HCT116 (cell line): Measurements from ENCODE around the gene TMEM14A. TPM values are rescaled to one million over a fixed set of nuclear protein-coding genes. Genes with fewer than 3 reads are reported as not detected.

ENCODE experiments used
- ATAC-seq: fragments of 200-7000 bp; cut with Tn5 transposase; 2 replicates; pipeline ENCODE4 v1.9.1; 2020; ENCODE audit warnings: mild to moderate bottlenecking, moderate library complexity
- BruUV-seq: library from RNA; stranded (reverse); fragments of 400-500 nt; replicated peaks from 2 replicates; lab custom pipeline; 2021; lab: Mats Ljungman, UMichigan
- CTCF ChIA-PET: fragments of 300-600 bp; sonication (Branson Sonifier 250); formaldehyde crosslinking; loops from one replicate; lab custom pipeline; 2021; ENCODE audit warnings: antibody characterized with exemption; lab: Charles Lee
- POLR2A ChIA-PET: fragments of 300-600, 350-600 bp; sonication (Branson Sonifier 250); formaldehyde crosslinking; loops from one replicate; lab custom pipeline; 2021; ENCODE audit warnings: antibody characterized with exemption; lab: Charles Lee
- RAD21 ChIA-PET, 2 experiments: fragments of 300-600 bp; sonication (Branson Sonifier 250); formaldehyde crosslinking; loops; one replicate each; lab custom pipeline; 2023; ENCODE audit warnings: low total read pairs in 2 of 2; ENCODE audit not compliant: uncharacterized antibody in 2 of 2, unreplicated experiment in 2 of 2, low non-redundant PET in 1 of 2; lab: Charles Lee
- DNase-seq: peaks from one replicate; pipeline ENCODE4 v3.0.0-alpha.2; 2010; ENCODE audit warnings: low read depth, low spot score
- H2AFZ ChIP-seq: fragments of 200-600 bp; shearing (Covaris generic), sonication (generic); 2 replicates; pipeline ENCODE4 v1.6.1; 2017; ENCODE audit warnings: low read depth, mixed run types, mixed read lengths, antibody characterized with exemption, low read length; ENCODE audit not compliant: poor library complexity, severe bottlenecking
- H3K27ac ChIP-seq: 2 replicates; pipeline ENCODE4 v1.5.1; 2012; ENCODE audit warnings: low read depth, low read length
- H3K27me3 ChIP-seq: fragments of 200-600 bp; sonication (generic); 2 replicates; pipeline ENCODE4 v1.6.1; 2016; ENCODE audit warnings: mixed run types, low read length, mixed read lengths; ENCODE audit not compliant: insufficient read depth
- H3K36me3 ChIP-seq, 2 experiments: fragments of 200-500 bp in 1 of 2; fragments of 200-600 bp in 1 of 2; sonication (Bioruptor generic) in 1 of 2; sonication (generic) in 1 of 2; 2 replicates each; pipeline versions ENCODE4 v1.5.1 to v1.6.1; 2014 to 2016; ENCODE audit warnings: low read length in 2 of 2, inconsistent platforms in 1 of 2, mixed read lengths in 1 of 2, mixed run types in 1 of 2; ENCODE audit not compliant: insufficient read depth in 2 of 2, control insufficient read depth in 1 of 2
- H3K4me1 ChIP-seq, 2 experiments: fragments of 200-600 bp in 1 of 2; sonication (generic) in 1 of 2; 2 replicates each; pipeline versions ENCODE4 v1.5.1 to v1.6.1; 2012 to 2017; ENCODE audit warnings: low read length in 2 of 2, inconsistent platforms in 1 of 2, mild to moderate bottlenecking in 1 of 2, mixed read lengths in 1 of 2, mixed run types in 1 of 2, moderate library complexity in 1 of 2; ENCODE audit not compliant: insufficient read depth in 2 of 2, control insufficient read depth in 1 of 2
- H3K4me2 ChIP-seq: fragments of 200-600 bp; sonication (generic); 2 replicates; pipeline ENCODE4 v1.6.1; 2017; ENCODE audit warnings: mixed run types, low read length, mixed read lengths
- H3K4me3 ChIP-seq, 2 experiments: fragments of 200-600 bp in 1 of 2; sonication (generic) in 1 of 2; replicated peaks in 1 of 2; 2 replicates each; pipeline ENCODE4 v1.5.1; 2011 to 2016; ENCODE audit warnings: low read length in 2 of 2, control low read depth in 1 of 2, low read depth in 1 of 2, mild to moderate bottlenecking in 1 of 2, mixed read lengths in 1 of 2, mixed run types in 1 of 2
- H3K79me2 ChIP-seq: fragments of 200-600 bp; sonication (generic); 2 replicates; pipeline ENCODE4 v1.6.1; 2017; ENCODE audit warnings: mild to moderate bottlenecking, mixed run types, low read length, moderate library complexity, mixed read lengths; ENCODE audit not compliant: insufficient read depth
- H3K9ac ChIP-seq: fragments of 200-600 bp; sonication (generic); 2 replicates; pipeline ENCODE4 v1.6.1; 2016; ENCODE audit warnings: low read length, mixed read lengths
- H3K9me2 ChIP-seq: fragments of 200-600 bp; sonication (generic), shearing (Covaris generic); 2 replicates; pipeline ENCODE4 v1.6.1; 2017; ENCODE audit warnings: mixed run types, mild to moderate bottlenecking, moderate library complexity; ENCODE audit not compliant: insufficient read depth
- H3K9me3 ChIP-seq, 2 experiments: fragments of 200-500 bp in 1 of 2; fragments of 200-600 bp in 1 of 2; sonication (Bioruptor generic) in 1 of 2; sonication (generic) in 1 of 2; 2 replicates each; pipeline ENCODE4 v1.6.1; 2014 to 2017; ENCODE audit warnings: low read length in 2 of 2, mixed read lengths in 2 of 2, inconsistent platforms in 1 of 2, low read depth in 1 of 2, mild to moderate bottlenecking in 1 of 2, mixed run types in 1 of 2, moderate library complexity in 1 of 2; ENCODE audit not compliant: control insufficient read depth in 1 of 2, insufficient read depth in 1 of 2
- H4K20me1 ChIP-seq: fragments of 200-600 bp; sonication (generic), shearing (Covaris generic); 2 replicates; pipeline ENCODE4 v1.6.1; 2017; ENCODE audit warnings: mixed run types, mild to moderate bottlenecking, moderate library complexity; ENCODE audit not compliant: insufficient read depth
- ATF3 ChIP-seq: IDR thresholded peaks from 2 replicates; pipeline ENCODE4 v1.6.1; 2012
- CBX3 ChIP-seq: IDR thresholded peaks from 2 replicates; pipeline ENCODE4 v1.6.1; 2012; ENCODE audit warnings: low read depth
- CEBPB ChIP-seq: IDR thresholded peaks from 2 replicates; pipeline ENCODE4 v1.6.1; 2012; ENCODE audit warnings: low read depth
- CTCF ChIP-seq, 3 experiments: fragments of 200-600 bp in 1 of 3; sonication (generic) in 1 of 3; IDR thresholded peaks in 2 of 3; conservative IDR thresholded peaks in 1 of 3; 2 replicates each; pipeline ENCODE4 v1.5.1; 2012 to 2017; ENCODE audit warnings: low read depth in 2 of 3, low read length in 2 of 3, antibody characterized with exemption in 1 of 3, borderline replicate concordance in 1 of 3, control low read depth in 1 of 3, mild to moderate bottlenecking in 1 of 3, mixed read lengths in 1 of 3, mixed run types in 1 of 3, moderate library complexity in 1 of 3; ENCODE audit not compliant: insufficient read depth in 1 of 3
- EGR1 ChIP-seq: IDR thresholded peaks from 2 replicates; pipeline ENCODE4 v1.6.1; 2012; ENCODE audit warnings: low read depth
- EZH2phosphoT487 ChIP-seq: fragments of 200-600 bp; IDR thresholded peaks from 2 replicates; pipeline ENCODE4 v1.6.1; 2018; ENCODE audit warnings: antibody characterized with exemption, borderline replicate concordance
- FOSL1 ChIP-seq: IDR thresholded peaks from 2 replicates; pipeline ENCODE4 v1.6.1; 2012; ENCODE audit warnings: low read depth
- JUND ChIP-seq: IDR thresholded peaks from 2 replicates; pipeline ENCODE4 v1.6.1; 2012
- POLR2A ChIP-seq: IDR thresholded peaks from 2 replicates; pipeline ENCODE4 v1.7.0; 2011; ENCODE audit warnings: borderline replicate concordance; ENCODE audit not compliant: insufficient read depth, insufficient read length; ENCODE audit errors: extremely low read depth
- POLR2AphosphoS5 ChIP-seq: IDR thresholded peaks from 2 replicates; pipeline ENCODE4 v1.6.1; 2011; ENCODE audit warnings: mild to moderate bottlenecking, low read depth, low read length, moderate library complexity
- RAD21 ChIP-seq: IDR thresholded peaks from 2 replicates; pipeline ENCODE4 v1.6.1; 2012; ENCODE audit warnings: low read depth, mild to moderate bottlenecking
- ZNF274 ChIP-seq: fragments of 200-500 bp; sonication (Bioruptor generic); IDR thresholded peaks from 2 replicates; pipeline ENCODE4 v1.6.1; 2014; ENCODE audit warnings: mild to moderate bottlenecking, low read depth, low read length, inconsistent platforms
- intact Hi-C: fragments of 100-400 bp; cut with micrococcal nuclease; formaldehyde crosslinking; loops from 2 replicates; pipeline ENCODE4 v1.10.0; 2022
- total RNA-seq: library from RNA; stranded (reverse); gene quantifications from one replicate; pipeline ENCODE4 v1.2.1, GENCODE V29; 2021; ENCODE audit not compliant: unreplicated experiment

TMEM14A gene
- total RNA-seq, 1 experiment from 2014 or later, result 51.5 TPM

GRCh38 chr6:52728394-52728793, 57.5 kb downstream of the TMEM14A start:
- Histone ChIP-seq H3K27ac (no peak overlapping the region), H3K36me3 (no peaks in the 10 kb centered on the region), H4K20me1 (no peaks in the 10 kb centered on the region), H3K9me3 (no peaks in the 10 kb centered on the region), H2AFZ (no peak overlapping the region), H3K4me3 (no peak overlapping the region), H3K9ac (no peak overlapping the region), H3K27me3 (no peaks in the 10 kb centered on the region), H3K79me2 (no peaks in the 10 kb centered on the region), H3K4me1 (peaks cover 0 to 15% of the 10 kb centered on the region in 2 experiments; a peak in 1 of 4 replicates), H3K4me2 (no peak overlapping the region), H3K9me2 (no peaks in the 10 kb centered on the region)
- no peak for TF ChIP-seq ZNF274
- ChIA-PET RAD21 (no interaction called here), POLR2A (no interaction called here), CTCF (no interaction called here)
- ATAC-seq, result no peak
- DNase-seq, result no peak
- intact Hi-C loops, result no loop called here
- no TSS peak for BruUV-seq

- ChIA-PET RAD21 (no interaction called here), POLR2A (no interaction called here), CTCF (no interaction called here)
- DNase-seq (no peak), ATAC-seq (no peak)
- Histone ChIP-seq H2AFZ (no peak overlapping the region), H3K27me3 (no peaks in the 10 kb centered on the region), H3K9ac (no peak overlapping the region), H3K9me3 (no peaks in the 10 kb centered on the region), H3K4me1 (peaks cover 0 to 14% of the 10 kb centered on the region in 2 experiments; a peak in 1 of 4 replicates), H3K79me2 (no peaks in the 10 kb centered on the region), H4K20me1 (no peaks in the 10 kb centered on the region), H3K36me3 (no peaks in the 10 kb centered on the region), H3K27ac (no peak overlapping the region), H3K4me2 (no peak overlapping the region), H3K4me3 (no peak overlapping the region), H3K9me2 (no peaks in the 10 kb centered on the region)
- TF ChIP-seq FOSL1 (no peak), EZH2phosphoT487 (no peak), EGR1 (no peak), ATF3 (no peak), CBX3 (no peak), POLR2A (no peak), CEBPB (no peak), RAD21 (no peak), JUND (no peak), POLR2AphosphoS5 (no peak), CTCF (IDR thresholded peaks at IDR 0.05 in 2 of 3, conservative IDR thresholded peaks at IDR 0.05 in 1 of 3; ENCODE audit: borderline replicate concordance in 1 of 3, insufficient read depth in 1 of 3, low read depth in 2 of 3, low read length in 2 of 3) (no peak)
- no TSS peak for BruUV-seq
- intact Hi-C loops, result no loop called here
Observed at GRCh38 chr6:52729576-52729975, 58.7 kb downstream of the TMEM14A start.
